ENCODE results near the gene DHPS. TPM values are rescaled to one million over a fixed set of nuclear protein-coding genes. Genes with fewer than 3 reads are reported as not detected.

Gene DHPS
- total and polyA plus RNA-seq, 7 donors: 70.0 to 86.7 (median 83.8) TPM

DNA sequence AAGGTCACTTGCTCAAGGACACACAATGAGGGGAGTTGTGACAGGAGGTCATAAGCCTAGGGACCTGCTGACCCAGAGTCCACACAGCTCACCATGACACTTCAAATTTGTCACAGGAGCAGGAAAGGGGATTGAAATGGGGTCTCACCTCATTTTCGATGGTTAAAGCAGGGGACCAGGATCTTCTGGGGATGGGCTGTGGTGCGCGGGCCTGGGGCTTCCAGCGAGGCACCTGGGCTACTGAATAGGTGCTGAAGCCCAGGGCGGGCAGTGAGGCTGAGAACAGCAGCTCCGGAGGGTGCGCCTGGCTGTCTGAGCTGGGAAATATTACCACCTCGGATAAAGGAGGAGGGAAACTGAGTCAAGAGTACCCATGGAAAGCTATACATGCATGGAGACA is 26.1 kb downstream of the DHPS start:
- H3K9me3 ChIP-seq: no peaks in the 10 kb centered on the region
- intact Hi-C loops (cut with DNase I): no loop called here
- peaks cover 5 to 82% of the 10 kb centered on the region in 2 donors for H3K36me3 ChIP-seq (ENCODE audit: insufficient read depth in 1 of 2, low read depth in 1 of 2)
- no peak overlapping the region for H3K4me3 ChIP-seq
- H3K27me3 ChIP-seq (ENCODE audit: insufficient read depth in 3 of 3, low read length in 2 of 3): no peaks in the 10 kb centered on the region
- DNase-seq (no peak), ATAC-seq (no peak)
- H3K4me1 ChIP-seq: no peaks in the 10 kb centered on the region
- no peak overlapping the region for H3K27ac ChIP-seq
- WGBS, 3 donors: 92 to 95% (median 94%) methylated on average over 8 of the region's 8 CpGs
- TF ChIP-seq, protein P1, sequence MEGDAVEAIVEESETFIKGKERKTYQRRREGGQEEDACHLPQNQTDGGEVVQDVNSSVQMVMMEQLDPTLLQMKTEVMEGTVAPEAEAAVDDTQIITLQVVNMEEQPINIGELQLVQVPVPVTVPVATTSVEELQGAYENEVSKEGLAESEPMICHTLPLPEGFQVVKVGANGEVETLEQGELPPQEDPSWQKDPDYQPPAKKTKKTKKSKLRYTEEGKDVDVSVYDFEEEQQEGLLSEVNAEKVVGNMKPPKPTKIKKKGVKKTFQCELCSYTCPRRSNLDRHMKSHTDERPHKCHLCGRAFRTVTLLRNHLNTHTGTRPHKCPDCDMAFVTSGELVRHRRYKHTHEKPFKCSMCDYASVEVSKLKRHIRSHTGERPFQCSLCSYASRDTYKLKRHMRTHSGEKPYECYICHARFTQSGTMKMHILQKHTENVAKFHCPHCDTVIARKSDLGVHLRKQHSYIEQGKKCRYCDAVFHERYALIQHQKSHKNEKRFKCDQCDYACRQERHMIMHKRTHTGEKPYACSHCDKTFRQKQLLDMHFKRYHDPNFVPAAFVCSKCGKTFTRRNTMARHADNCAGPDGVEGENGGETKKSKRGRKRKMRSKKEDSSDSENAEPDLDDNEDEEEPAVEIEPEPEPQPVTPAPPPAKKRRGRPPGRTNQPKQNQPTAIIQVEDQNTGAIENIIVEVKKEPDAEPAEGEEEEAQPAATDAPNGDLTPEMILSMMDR (IDR thresholded peaks at IDR 0.05): no peak

DNA sequence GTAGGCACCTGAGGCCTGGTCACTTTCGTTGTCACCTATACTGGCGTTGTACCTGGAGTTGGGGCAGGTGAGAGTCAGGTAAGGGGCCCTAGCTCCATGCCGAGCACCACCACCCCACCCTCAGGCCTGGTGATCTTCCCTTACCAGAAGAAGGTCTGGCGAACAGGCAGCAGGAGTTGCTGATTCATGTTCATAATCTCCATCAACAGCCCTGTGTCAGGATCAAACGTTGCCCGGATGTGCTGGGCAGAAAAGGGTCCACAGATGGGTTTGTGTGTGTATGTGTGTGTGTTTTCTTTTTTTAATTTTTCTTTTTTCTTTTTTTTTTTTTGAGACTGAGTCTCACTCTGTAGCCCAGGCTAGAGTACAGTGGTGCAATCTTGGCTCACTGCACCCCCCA is 29.5 kb downstream of the DHPS start:
- Histone ChIP-seq H3K27me3 (ENCODE audit: insufficient read depth in 3 of 3, low read length in 2 of 3) (no peaks in the 10 kb centered on the region), H3K4me1 (peaks cover 10% of the 10 kb centered on the region), H3K9me3 (no peaks in the 10 kb centered on the region), H3K4me3 (no peak overlapping the region), H3K36me3 (ENCODE audit: insufficient read depth in 1 of 2, low read depth in 1 of 2) (peaks cover 5 to 51% of the 10 kb centered on the region in 2 donors), H3K27ac (no peak overlapping the region)
- ATAC-seq (no peak), DNase-seq (no peak)
- TF ChIP-seq, protein P1 (IDR thresholded peaks at IDR 0.05): no peak
- intact Hi-C loops (cut with DNase I): no loop called here
- 89 to 90% (median 89%) methylated on average over 6 of the region's 6 CpGs for WGBS, 3 donors

DNA sequence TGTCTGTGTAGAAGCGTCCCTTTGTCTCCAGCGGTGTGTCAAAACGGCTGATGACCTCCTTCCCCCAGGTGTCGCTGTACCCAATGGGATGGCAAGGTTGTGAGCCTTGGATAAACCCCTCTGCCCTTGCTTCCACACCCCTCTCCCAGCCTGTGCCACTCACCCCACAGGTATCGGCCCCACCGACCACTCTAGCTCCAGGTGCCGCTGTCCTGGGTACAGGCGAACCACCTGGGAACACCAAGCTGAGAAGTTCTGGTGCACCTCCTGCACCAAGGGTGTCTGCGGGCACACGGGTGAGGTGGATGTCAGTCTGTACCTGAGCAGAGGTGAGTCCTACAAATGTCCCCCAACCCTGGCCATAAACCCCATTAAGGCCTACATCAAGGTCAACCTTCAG is 31.7 kb downstream of the DHPS start:
- intact Hi-C loops (cut with DNase I): no loop called here
- ATAC-seq (no peak), DNase-seq (no peak)
- Histone ChIP-seq H3K4me1 (peaks cover 10% of the 10 kb centered on the region), H3K36me3 (ENCODE audit: insufficient read depth in 1 of 2, low read depth in 1 of 2) (peaks cover 0 to 30% of the 10 kb centered on the region in 2 donors), H3K27ac (no peak overlapping the region), H3K9me3 (no peaks in the 10 kb centered on the region), H3K27me3 (ENCODE audit: insufficient read depth in 3 of 3, low read length in 2 of 3) (no peaks in the 10 kb centered on the region), H3K4me3 (no peak overlapping the region)
- WGBS, 3 donors: 94 to 96% (median 95%) methylated on average over 10 of the region's 10 CpGs
- TF ChIP-seq, protein P1 (IDR thresholded peaks at IDR 0.05): no peak

DNA sequence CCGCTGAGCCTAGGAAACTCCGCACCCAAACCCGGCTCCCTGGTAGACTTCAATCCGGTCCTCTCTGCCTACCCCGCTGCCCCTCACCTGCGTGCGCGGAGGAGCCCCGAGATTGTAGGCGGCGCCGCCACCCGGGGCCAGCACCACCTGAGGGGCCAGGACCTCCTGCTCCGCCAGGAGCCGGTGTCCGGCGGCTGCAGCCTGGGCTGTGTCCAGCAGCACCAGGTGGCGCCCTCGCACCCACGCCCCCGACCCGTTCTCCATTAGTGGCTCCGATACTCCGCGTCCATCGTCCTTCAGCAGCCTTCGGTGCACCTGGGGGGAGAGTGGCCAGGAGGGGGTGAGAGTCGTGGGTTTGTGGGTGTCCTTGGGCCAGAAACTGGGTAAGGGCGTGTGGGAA is 33.6 kb downstream of the DHPS start:
- H3K4me3 ChIP-seq: peak overlapping the region; percentile 56
- TF ChIP-seq, protein P1 (IDR thresholded peaks at IDR 0.05): no peak
- peaks cover 10% of the 10 kb centered on the region for H3K4me1 ChIP-seq
- WGBS, 3 donors: 7 to 15% (median 7%) methylated on average over 29 of the region's 29 CpGs
- ATAC-seq (peak; percentile 17 to 62 (median 58)), DNase-seq (no peak)
- H3K36me3 ChIP-seq (ENCODE audit: insufficient read depth in 1 of 2, low read depth in 1 of 2): peaks cover 0 to 14% of the 10 kb centered on the region in 2 donors
- H3K9me3 ChIP-seq: no peaks in the 10 kb centered on the region
- no peaks in the 10 kb centered on the region for H3K27me3 ChIP-seq (ENCODE audit: insufficient read depth in 3 of 3, low read length in 2 of 3)
- H3K27ac ChIP-seq: no peak overlapping the region
- intact Hi-C loops (cut with DNase I): no loop called here

DNA sequence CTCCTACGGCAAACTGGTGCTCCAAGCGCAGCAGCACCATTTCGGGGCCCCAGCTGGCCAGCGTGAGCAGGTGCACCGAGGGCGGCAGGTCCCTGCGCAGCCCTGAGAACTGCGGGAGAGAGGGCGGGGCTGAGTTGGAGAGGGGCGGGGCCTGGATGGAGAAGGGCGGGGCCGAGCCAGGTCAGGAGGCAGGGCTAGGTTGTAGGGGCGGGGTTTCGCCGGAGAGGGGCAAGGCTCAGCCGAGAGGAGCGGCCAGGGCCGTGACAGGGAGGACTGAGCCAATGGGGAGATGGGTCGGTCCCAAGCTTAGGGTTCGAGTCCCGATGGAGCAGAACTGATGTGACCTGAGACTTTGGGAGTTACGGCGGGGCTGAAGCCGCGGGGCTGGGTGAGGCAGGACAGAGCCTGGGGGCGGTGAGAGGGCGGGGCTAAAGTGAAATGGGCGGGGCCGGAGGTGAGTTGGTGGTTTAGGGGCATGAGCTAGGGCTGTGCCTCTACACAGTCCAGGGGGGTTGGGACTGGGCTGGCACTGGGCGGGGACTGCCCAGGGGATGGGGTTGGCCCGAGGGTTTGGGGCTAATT is 34.1 kb downstream of the DHPS start:
- intact Hi-C loops (cut with DNase I): no loop called here
- Histone ChIP-seq H3K4me3 (peak overlapping the region; percentile 56), H3K9me3 (no peaks in the 10 kb centered on the region), H3K27ac (no peak overlapping the region), H3K36me3 (ENCODE audit: insufficient read depth in 1 of 2, low read depth in 1 of 2) (peaks cover 0 to 14% of the 10 kb centered on the region in 2 donors), H3K4me1 (peaks cover 10% of the 10 kb centered on the region), H3K27me3 (ENCODE audit: insufficient read depth in 3 of 3, low read length in 2 of 3) (no peaks in the 10 kb centered on the region)
- TF ChIP-seq, protein P1 (IDR thresholded peaks at IDR 0.05): no peak
- peak; percentile 90 to 96 (median 94) for ATAC-seq
- WGBS, 3 donors: 8 to 12% (median 11%) methylated on average over 23 to 31 of the region's 31 CpGs
- DNase-seq: peak; percentile 71 to 88

All from psoas muscle (tissue), 8 donors.